NCI-H345 treated with DMSO at 0.1 percent for 48 hours (cell line): ENCODE measurements around the gene RNF103.
"Not testable (repeated sequence)": the region's sequence is repeated elsewhere in the genome, so short reads cannot be mapped to it uniquely, and the experiment has no call there.

Source experiments
- DNase-seq: peaks from one replicate; lab custom pipeline; 2025; ENCODE audit not compliant: unreplicated experiment; lab: John Stamatoyannopoulos, UW

The RNF103 gene

DNA sequence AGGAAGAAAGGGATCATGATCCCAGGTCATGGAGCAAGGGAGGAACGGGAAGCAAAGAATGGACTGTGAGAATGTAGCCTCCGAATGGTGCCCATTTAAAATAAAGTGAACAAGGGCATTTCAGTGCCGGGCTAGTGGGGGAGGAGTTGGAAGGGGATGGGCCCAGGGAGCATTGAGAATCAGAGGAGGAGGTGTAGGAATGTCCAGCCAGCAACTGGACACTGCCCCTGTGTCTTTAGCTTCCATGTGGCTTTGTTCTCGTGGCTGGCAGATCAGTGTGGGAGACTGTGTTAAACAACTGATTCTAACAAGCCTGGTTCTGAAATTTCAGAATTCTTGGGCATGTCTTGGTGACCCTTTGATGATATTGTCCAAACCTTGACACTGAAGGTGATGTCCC, 1.4 kb upstream of the RNF103 start:
- DNase-seq = no peak

DNA sequence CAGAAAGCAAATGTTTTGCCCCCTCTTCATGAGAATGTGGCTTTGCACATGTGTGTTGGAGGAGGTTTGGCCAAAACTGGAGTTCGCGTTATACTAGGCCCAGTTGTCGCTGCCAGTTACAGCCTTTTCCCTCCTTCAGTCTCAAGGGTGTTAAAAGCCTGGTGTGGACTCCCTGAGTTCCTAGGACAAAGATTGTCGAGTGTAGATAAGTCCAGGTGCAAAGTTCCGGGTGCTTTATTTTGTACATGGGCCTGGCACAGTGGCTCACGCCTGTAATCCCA, 542 bp upstream of the RNF103 start:
- DNase-seq = no peak

DNA sequence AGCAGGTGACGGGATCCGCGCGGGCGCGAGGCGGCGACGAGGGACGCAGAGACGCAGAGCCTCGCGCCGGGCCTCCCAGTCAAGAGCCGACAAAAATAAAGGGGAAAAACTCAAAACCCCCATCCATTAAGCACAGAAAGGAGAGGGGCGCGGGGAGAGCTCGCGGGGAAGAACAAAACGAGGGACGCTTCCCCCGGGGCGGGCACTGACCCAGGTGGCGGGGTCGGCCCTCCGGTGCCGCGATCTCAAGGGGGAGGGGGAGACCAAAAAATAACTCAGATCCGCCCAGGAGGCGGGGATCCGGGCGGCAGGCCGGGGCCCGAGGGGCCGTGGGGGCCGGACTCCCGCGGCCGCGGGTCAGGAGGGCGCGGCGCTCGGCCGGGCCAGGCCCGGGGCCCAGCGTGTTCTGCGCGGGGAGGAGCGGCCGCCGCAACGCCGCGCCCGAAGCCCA, 597 bp downstream of the RNF103 start:
- DNase-seq = no peak

DNA sequence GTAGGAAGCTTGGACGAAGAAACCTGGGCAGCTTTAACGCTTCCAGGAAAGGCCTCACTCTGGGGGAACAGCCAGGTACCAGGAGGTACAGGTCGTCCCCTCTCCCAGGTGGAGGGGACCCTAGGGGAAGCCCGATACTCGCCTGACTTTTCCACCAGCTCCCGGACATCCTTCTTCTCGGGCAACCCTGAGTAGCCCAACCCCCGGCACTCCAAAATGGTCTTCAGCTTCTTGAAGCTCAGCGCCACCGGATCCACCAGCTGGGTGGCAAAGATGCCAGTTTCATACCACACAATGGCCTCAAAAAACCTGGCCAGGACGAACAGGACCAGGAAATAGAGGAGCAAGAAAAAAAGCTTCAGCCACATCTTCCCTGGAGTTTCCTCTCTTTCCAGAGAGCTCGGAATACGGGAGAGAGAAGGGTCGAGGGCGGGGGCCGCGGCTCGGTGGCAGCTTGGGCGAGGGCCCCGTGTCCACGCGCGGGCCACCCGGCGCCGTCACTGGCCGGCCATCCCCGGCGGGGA, 1.1 kb downstream of the RNF103 start:
- no peak for DNase-seq

DNA sequence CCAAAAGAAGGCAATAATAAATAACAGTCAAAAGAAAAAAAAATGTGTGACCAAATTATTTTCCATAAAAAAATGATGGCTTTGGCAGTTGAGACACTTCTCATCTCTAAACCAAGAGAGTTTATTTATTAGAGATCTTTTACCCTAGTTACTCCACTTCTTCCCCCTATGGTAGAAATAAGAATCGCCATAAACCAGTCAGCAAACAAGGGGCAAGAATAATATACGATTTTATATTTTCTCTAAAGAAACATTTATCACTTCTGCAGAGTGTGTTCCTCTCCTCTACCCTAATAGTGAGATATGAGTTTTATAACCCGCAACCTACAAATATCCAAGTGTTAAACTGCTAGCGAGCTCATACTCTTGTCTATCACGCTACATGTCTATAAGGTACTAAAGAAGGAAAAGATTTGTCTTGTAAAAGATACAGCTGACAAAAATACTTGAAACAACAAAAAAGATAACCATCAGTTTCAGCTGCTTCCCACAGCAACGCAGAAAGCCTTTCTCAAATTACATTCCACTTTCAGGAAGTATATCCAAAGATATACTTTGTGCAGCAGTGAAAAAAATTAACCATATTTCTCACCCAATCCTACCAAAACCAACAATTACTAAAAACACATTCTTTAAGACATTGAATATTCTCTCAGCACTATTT, 2.3 kb downstream of the RNF103 start:
- no peak for DNase-seq

DNA sequence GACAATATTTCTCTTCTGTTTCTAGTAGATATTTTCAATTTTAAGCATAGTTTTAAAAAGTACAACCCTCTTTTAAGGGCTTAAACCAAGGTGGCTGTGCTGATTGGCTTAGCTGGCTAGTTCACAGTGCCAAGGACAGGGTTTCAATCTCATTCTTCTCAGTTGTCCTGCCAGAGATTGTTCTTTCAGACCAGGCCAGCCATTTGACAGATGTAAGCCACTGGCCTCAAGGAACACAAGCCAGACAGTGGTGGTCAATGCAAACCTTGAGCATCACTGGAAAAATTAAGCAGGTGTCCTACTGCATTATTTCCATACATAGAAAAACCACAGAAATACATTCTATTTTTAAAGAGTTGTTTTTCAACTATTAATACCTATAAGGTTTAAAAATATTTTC, 5.9 kb downstream of the RNF103 start:
- no peak for DNase-seq

DNA sequence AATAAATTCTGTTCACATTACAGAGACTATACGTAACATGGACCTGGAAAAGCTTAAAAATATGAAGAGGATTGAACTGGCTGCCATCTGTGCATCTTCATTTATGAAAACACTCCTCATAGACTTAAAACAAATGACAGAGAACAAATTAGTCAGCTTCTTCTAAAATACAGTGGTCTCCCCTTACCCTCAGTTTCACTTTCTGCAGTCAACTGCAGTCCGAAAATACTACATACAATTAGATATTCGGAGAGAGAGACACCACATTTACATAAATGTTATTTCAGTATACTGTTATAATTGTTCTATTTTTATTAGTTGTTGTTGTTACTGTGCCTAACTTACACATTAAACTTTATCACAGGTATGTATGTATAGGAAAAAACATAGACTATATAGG, 6.5 kb downstream of the RNF103 start:
- DNase-seq = no peak

DNA sequence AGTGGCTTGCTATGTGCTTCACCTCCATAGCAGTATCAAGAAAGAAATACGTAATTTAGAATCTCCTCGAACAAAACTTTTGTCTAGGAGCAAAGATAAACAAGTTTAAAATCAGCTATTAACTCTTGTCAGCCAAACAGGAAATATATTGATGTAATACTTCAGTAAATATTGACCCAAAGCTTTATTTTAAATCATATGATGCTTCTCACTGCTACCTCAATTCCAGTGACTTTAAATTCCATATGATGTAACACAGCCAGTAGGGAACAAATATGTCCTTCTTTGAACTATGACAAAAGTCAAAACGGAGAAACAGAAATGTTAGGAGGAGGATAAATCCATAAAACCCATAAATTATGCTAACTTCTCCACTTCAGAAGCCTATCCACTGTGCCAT, 7.2 kb downstream of the RNF103 start:
- DNase-seq = no peak

DNA sequence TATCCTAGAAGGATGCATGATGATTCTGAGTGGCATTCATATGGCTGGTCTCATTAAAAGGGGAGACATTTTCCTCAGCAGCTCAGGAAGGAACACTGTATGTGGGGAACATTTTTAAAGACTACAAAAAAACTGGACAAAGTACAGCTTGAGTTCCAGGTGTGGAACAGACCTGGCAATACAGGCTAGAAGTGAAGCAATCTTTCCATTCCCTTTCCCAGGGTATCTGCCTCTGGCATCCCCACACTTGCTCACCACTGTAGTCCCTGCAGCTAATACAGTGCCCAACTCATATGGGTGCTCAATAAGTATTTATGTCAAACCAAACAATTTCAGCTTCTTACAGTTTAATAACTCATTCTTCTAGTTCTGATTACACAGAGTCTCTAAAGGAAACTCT, 8.1 kb downstream of the RNF103 start:
- no peak for DNase-seq

DNA sequence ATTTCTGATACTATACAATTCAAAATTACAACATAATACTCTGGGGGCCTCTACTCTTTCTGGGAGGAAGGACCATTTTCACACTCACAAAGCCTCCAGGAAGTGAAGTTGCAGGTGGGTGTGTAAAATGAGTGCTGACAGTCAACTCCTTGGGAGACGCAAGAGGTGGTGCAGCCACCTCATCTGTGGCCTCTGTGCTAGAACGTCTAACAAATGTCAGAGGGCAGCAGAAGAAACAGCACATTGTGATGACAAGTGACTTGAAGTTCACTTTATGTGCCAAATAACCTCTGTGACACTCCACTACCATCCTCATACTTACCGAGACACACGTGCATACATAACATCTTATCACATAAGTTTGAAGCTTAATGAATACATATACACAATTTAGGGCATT, 10.2 kb downstream of the RNF103 start:
- DNase-seq = no peak

DNA sequence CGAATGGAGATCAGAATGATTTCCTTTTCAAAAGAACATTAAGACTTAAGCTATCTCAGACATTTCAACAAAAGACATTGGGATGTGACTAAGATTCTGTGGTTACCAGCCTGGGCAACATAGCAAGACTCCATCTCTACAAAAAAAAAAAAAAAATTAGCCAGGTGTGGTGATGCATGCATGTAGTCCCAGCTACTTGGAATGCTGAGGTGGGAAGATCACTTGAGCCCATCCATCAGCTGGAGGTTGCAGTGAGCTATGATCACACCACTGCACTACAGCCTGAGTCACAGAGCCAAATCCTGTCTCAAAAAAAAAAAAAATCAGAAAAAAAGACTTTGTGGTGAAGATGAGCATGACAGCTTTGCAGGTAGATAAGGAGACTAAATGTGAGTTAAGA, 12.8 kb downstream of the RNF103 start:
- no peak for DNase-seq

DNA sequence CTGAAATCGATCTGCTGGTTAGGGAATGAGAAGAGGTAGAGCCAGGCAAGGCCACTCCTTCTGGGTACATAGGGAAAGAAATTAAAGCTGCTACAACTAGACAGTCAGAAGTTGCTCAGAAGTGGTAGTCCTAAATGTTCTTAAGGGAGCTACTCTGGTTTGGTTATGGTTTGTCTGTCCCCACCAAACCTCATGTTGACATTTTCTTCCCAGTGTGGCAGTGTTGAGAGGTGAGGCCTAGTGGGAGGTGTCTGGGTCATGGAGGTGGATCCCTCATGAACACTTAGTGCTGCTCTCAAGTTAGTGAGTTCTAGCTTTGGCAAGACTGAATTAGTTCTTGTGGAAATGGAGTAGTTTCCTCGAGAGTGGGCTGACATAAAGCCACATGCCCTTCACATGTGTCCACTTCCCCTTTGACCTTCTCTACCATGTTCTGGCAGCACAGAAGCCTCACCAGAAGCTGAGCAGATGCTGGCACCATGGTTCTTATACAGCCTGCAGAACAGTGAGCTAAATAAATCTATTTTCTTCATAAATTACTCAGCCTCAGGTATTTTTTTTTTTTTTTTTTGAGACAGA, 14.7 kb downstream of the RNF103 start:
- DNase-seq = no peak

DNA sequence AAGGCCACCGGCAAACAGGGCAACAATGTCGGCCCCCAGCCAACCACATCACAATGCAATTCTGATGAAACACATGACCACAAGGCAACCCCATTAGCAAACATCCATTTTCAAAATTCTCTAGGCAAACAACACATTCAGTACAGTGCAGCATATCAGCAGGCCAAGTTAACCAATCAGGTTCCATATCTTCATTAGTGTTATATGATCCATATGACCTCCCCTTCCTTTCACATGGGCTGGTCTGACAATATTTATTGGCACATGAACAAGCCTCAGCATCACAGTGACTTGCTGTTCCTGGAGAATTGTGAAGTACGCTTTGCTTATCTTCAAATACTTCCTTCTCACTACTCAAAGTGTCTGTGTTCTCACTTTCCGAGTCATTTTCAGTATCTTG, 19.8 kb downstream of the RNF103 start:
- no peak for DNase-seq

DNA sequence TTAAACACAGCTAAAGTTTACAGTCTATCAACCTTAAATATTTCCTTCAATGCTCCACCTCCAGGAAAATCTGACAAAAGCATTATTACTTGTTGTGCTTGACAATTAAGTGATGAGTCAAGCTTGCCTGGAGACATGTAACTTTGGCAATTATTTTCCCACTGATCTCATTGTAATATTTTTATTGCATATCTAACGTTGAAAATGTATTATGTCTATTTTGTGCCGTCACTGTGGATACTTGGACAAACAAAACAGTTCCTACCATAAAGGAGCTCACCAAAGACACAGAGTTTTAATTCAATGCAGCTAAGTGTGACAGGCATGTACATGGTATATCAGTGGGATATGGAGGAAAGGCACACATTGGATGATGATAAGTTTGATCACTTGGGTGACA, 24.7 kb downstream of the RNF103 start:
- no peak for DNase-seq

DNA sequence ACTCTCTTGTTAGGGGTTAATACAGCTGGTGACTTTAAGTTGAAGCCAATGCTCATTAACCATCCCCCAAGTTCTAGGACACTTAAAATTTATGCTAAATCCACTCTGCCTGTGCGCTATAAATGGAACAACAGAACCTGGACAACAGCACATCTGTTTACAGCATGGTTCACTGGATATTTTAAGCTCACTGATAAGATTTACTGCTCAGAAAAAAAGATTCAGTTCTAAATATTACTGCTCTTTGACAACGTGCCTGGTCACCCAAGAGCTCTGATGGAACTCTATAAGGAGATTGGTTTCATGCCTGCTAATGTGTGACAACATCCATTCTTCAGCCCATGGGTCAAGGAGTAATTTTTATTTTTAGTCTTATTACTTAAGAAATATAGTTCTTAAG, 27.5 kb downstream of the RNF103 start:
- DNase-seq = no peak

DNA sequence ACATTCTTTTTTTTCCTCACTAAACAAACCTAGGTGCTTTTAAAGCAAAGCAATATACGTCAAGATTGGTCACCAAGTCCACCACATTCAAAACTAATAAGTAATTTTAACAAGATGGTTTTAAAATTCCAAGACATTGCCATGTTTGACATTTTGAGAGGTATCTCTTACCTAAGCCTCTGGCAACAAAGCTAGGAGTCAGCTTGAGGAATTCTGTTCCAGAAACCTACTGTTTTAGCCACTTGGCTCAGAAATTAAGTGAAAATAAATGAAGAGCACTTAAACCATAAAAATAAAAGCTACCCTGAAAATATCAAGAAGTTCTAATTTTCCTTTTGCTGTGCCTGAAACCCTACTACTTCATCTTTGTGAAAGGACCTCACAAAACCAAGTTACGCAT, 30.4 kb downstream of the RNF103 start:
- no peak for DNase-seq

DNA sequence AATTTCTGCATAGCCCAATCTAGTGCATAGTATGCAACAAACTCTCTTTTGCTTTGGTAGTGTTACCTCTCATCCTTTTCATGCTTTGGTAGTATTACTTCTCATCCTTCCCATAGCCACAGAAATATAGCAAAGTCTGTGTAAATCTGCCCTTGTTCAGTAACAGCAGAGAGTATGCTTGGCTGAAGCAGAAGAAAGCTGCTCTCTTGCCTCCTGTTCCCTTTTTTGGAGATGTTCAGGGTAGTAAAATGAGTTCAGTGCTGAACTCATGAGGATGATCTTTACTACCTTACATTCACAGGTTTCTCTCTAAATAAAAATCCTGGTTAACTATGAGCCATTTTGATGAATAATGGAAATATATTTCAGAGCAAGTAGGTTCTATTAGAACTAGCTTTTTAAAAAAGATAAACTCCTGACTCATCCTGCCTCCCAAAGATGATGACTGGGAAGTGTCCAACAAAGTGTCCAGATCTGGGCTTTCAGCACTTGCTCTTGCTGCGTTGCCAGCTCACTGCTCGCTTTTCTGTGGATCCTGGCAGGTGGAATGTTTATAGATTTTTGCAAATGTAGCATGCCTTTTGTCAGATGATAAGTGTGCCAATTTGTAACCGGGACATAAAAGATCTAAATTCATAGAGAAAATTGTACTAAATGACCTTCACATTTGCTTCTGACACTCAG, 31.0 kb downstream of the RNF103 start:
- DNase-seq = no peak

DNA sequence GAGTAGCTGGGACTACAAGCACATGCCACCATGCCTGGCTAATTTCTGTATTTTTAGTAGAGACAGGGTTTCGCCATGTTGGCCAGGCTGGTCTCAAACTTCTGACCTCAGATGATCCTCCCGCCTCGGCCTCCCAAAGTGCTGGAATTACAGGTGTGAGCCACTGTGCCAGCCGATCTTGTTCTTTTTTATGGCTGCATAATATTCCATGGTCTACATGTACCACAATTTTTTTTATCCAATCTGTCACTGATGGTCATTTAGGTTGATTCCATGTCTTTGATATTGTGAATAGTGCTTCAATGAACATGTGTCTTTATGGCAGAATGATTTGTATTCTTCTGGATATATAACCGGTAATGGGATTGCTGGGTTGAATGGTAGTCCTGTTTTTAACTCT, 34.0 kb downstream of the RNF103 start:
- not testable (repeated sequence) for DNase-seq

DNA sequence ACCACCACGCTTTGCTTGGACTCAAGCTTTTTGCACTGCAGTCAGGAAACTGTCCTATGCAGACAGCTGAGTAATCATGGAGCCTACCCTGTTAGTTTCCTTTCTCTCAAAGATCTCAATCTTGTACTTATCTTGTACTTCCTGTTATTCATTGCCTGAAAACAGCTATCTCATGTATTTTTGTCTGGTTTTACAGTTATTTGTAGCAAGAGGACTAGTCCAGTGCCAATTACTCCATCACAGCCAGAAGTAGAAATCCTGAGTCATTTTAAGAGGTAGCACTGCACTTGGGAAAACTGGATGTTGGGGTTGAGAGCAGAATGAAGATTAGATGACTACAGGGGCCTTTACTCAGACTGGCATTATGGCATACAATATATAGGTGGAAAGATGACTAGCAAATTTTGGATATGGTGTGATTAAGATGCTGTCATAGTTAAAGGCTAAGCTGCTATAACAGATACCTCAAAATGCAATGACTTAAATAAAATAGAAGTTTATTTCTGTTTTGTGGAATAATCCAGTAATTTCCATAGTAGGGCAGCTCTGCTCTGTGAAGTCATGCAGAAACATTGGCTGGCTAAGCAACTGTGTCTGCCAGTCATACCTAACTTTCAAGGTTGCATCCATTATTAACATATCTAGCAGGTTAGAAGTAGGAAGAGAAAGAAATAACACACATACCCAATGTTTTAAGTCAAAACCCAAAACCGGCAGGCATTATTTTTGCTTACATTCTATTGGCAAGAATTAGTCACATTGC, 39.3 kb downstream of the RNF103 start:
- DNase-seq = no peak

DNA sequence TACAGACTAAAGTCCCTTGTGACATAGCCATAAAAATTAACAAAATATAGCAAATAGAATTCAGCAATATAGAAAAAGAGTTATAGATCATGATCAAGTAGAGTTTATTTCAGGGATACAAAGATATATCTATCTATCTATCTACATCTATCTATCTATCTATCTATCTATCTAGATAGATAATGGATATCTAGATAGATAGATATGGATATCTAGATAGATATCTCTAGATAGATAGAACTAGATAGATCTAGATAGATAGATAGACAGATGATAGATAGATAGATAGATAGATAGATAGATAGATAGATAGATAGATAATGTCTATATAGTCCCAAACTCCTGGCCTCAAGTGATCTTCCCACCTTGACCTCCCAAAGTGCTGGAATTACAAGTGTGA, 43.1 kb downstream of the RNF103 start:
- DNase-seq = no peak

DNA sequence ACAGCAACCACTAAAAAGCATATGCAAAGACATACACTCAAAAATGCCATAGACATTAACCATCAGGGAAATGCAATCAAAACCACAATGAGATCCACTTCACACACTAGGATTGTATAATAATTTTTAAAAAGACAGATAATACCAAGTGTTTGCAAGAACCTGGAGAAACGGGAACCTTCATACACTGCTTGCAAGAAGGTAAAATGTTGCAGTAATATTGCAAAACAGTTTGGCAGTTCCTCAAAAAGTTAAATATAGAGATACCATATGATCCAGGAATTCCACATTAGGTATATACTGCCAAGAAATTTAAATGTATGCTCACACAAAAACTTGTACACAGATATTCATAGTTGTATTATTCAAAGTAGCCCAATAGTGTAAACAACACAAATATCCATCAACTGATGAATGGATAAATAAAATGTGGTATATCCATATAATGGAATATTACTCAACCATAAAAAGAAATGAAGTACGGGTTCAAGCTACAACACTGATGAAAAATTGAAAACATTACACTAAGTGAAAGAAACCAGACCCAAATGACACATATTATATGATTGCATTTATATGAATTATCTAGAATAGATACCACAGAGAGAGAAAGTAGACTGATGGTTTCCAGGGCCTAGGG, 45.7 kb downstream of the RNF103 start:
- no peak for DNase-seq
